DOHH2 (cell line): ENCODE results near the gene PPP2R2C.

Experiments used
- H3F3A ChIP-seq: fragments of 200-600 bp; sonication (generic), shearing (Covaris generic); 2 replicates; pipeline ENCODE4 v1.6.0; 2016; ENCODE audit warnings: antibody characterized with exemption, mild to moderate bottlenecking; ENCODE audit not compliant: control insufficient read depth, insufficient read depth
- H3K27ac ChIP-seq: fragments of 200-600 bp; sonication (generic); 2 replicates; pipeline ENCODE4 v1.5.1; 2014; ENCODE audit warnings: low read depth, mild to moderate bottlenecking, low read length, moderate library complexity
- H3K27me3 ChIP-seq: fragments of 200-600 bp; sonication (generic); 2 replicates; pipeline ENCODE4 v1.6.1; 2014; ENCODE audit warnings: mild to moderate bottlenecking, low read length, mixed read lengths; ENCODE audit not compliant: control insufficient read depth
- H3K36me3 ChIP-seq: fragments of 200-600 bp; sonication (generic); 2 replicates; pipeline ENCODE4 v1.6.1; 2014; ENCODE audit warnings: mild to moderate bottlenecking, low read length, moderate library complexity, mixed read lengths; ENCODE audit not compliant: control insufficient read depth
- H3K4me1 ChIP-seq: fragments of 200-600 bp; sonication (generic); 2 replicates; pipeline ENCODE4 v1.6.1; 2014; ENCODE audit warnings: mild to moderate bottlenecking, low read length, mixed read lengths; ENCODE audit not compliant: control insufficient read depth
- H3K4me2 ChIP-seq: fragments of 200-600 bp; sonication (generic); 2 replicates; pipeline ENCODE4 v1.6.0; 2014; ENCODE audit warnings: mild to moderate bottlenecking, low read length, moderate library complexity
- H3K4me3 ChIP-seq: fragments of 200-600 bp; sonication (generic); 2 replicates; pipeline ENCODE4 v1.5.1; 2014; ENCODE audit warnings: mild to moderate bottlenecking, low read length, mixed read lengths
- H3K79me2 ChIP-seq: fragments of 200-600 bp; sonication (generic); 2 replicates; pipeline ENCODE4 v1.6.1; 2014; ENCODE audit warnings: mild to moderate bottlenecking, low read length, mixed read lengths; ENCODE audit not compliant: control insufficient read depth
- H3K9me2 ChIP-seq: fragments of 200-600 bp; sonication (generic); replicated peaks from 2 replicates; pipeline ENCODE4 v1.6.1; 2014; ENCODE audit warnings: mild to moderate bottlenecking, low read length, mixed read lengths; ENCODE audit not compliant: control insufficient read depth
- H3K9me3 ChIP-seq: fragments of 200-600 bp; sonication (generic); 2 replicates; pipeline ENCODE4 v1.6.1; 2014; ENCODE audit warnings: antibody characterized with exemption, low read length, mixed read lengths; ENCODE audit not compliant: control insufficient read depth, insufficient read depth
- H4K20me1 ChIP-seq: fragments of 200-600 bp; sonication (generic); 2 replicates; pipeline ENCODE4 v1.6.0; 2014; ENCODE audit warnings: low read depth, mild to moderate bottlenecking, antibody characterized with exemption, low read length, moderate library complexity; ENCODE audit not compliant: control insufficient read depth, insufficient read depth
- CTCF ChIP-seq: fragments of 200-600 bp; sonication (generic); IDR thresholded peaks from one replicate; pipeline ENCODE4 v1.5.1; 2014; ENCODE audit warnings: antibody characterized with exemption, mild to moderate bottlenecking, low read depth, low read length; ENCODE audit not compliant: poor library complexity, severe bottlenecking
- EZH2phosphoT487 ChIP-seq: fragments of 200-600 bp; sonication (generic); IDR thresholded peaks from 2 replicates; pipeline ENCODE4 v1.6.1; 2017; ENCODE audit warnings: borderline replicate concordance, mild to moderate bottlenecking, antibody characterized with exemption, low read length, moderate library complexity, mixed read lengths

PPP2R2C gene

DNA sequence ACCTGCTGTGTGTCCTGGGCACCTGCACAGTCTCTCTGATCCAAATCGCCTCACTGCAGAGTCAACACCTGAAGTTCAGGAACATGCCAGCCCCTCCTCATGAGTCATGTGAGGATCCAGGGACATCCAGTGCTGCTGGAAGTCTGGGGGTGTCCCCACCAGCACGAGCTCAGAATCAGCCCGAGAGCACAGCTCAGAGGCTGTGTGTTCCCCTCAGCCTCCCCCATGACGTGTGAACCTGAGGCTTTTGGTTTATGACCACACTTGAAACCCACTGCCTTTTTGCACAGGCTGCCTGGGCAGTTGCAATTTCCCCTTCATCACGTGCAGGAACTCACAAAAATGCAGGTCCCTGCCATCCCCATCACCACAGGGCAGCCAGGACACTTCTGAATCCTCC, 47.1 kb downstream of the PPP2R2C start:
- no peaks in the 10 kb centered on the region for H3K9me3 ChIP-seq
- no peak overlapping the region for H3K4me2 ChIP-seq
- no peaks in the 10 kb centered on the region for H3K4me1 ChIP-seq
- H3K79me2 ChIP-seq = no peaks in the 10 kb centered on the region
- H3K4me3 ChIP-seq = no peak overlapping the region
- H3K36me3 ChIP-seq = no peaks in the 10 kb centered on the region
- no peaks in the 10 kb centered on the region for H4K20me1 ChIP-seq
- no peaks in the 10 kb centered on the region for H3F3A ChIP-seq
- TF ChIP-seq CTCF (no peak), EZH2phosphoT487 (no peak)
- H3K27me3 ChIP-seq = no peaks in the 10 kb centered on the region
- no peaks in the 10 kb centered on the region for H3K9me2 ChIP-seq
- H3K27ac ChIP-seq = no peak overlapping the region

DNA sequence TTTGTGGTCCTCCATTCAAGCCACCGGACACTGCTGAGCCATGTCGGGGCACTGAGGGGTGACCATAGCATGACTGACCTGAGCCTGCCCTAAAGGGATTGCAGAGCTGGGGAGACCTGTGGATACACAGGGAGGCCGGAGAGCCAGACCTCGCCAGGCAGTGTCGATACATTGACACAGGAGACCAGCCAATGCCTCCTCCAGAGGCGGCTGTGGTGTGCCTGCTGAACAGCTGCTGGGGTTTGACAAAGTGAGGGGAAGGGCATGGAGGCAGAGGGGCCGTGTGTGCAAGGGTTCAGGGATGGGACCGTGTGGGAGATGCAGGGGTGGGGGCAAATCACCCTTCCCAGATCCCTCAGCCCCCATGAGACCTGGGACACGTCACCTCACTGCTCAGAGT, 48.0 kb downstream of the PPP2R2C start:
- no peaks in the 10 kb centered on the region for H3K9me3 ChIP-seq
- H3F3A ChIP-seq = no peaks in the 10 kb centered on the region
- no peaks in the 10 kb centered on the region for H3K79me2 ChIP-seq
- no peaks in the 10 kb centered on the region for H3K9me2 ChIP-seq
- no peaks in the 10 kb centered on the region for H3K36me3 ChIP-seq
- H3K4me3 ChIP-seq = no peak overlapping the region
- no peak overlapping the region for H3K4me2 ChIP-seq
- no peaks in the 10 kb centered on the region for H4K20me1 ChIP-seq
- TF ChIP-seq EZH2phosphoT487 (no peak), CTCF (no peak)
- H3K4me1 ChIP-seq = no peaks in the 10 kb centered on the region
- no peak overlapping the region for H3K27ac ChIP-seq
- no peaks in the 10 kb centered on the region for H3K27me3 ChIP-seq

GRCh38 chr4:6423575-6423974, 48.8 kb downstream of the PPP2R2C start:
- Histone ChIP-seq H3K27me3 (no peaks in the 10 kb centered on the region), H3K27ac (no peak overlapping the region), H3K4me1 (no peaks in the 10 kb centered on the region), H3F3A (no peaks in the 10 kb centered on the region), H3K9me3 (no peaks in the 10 kb centered on the region), H3K36me3 (no peaks in the 10 kb centered on the region), H3K4me2 (no peak overlapping the region), H3K9me2 (no peaks in the 10 kb centered on the region), H3K79me2 (no peaks in the 10 kb centered on the region), H3K4me3 (no peak overlapping the region), H4K20me1 (no peaks in the 10 kb centered on the region)
- TF ChIP-seq CTCF (no peak), EZH2phosphoT487 (no peak)

DNA sequence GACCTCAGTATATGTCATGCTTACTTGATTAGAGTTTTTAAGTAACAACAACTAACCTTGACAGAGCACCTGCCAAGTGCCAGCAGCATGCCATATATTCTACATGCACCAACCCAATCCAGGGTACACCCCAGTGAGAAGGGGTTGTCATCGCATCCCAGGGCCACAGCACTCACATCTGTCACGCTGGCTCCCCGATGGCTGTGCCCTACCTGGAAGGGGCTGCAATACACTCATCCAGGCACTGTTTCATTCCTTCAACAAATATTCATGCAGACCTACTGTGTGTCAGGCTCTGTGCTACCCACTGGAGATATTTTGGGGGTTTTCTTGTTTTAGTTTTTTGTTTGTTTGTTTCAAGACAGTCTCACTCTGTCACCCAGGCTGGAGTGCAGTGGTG, 49.5 kb downstream of the PPP2R2C start:
- H3K27me3 ChIP-seq = no peaks in the 10 kb centered on the region
- H3K4me1 ChIP-seq = no peaks in the 10 kb centered on the region
- TF ChIP-seq CTCF = no peak
- TF ChIP-seq EZH2phosphoT487 = no peak

More for the DNA sequence above, 49.5 kb downstream of the PPP2R2C start:
- H3K9me2 ChIP-seq = no peaks in the 10 kb centered on the region
- no peaks in the 10 kb centered on the region for H3K9me3 ChIP-seq
- H3K79me2 ChIP-seq = no peaks in the 10 kb centered on the region
- H3K36me3 ChIP-seq = no peaks in the 10 kb centered on the region
- H3K4me2 ChIP-seq = no peak overlapping the region
- H3K4me3 ChIP-seq = no peak overlapping the region
- no peak overlapping the region for H3K27ac ChIP-seq
- no peaks in the 10 kb centered on the region for H4K20me1 ChIP-seq
- no peaks in the 10 kb centered on the region for H3F3A ChIP-seq
